Keratinocyte (primary cell): ENCODE results near the gene RDH16.
"Not testable (repeated sequence)": the region's sequence is repeated elsewhere in the genome, so short reads cannot be mapped to it uniquely, and the experiment has no call there.

Experiments
- EZH2 ChIP-seq: IDR thresholded peaks from one replicate; pipeline ENCODE4 v1.6.1; 2012; ENCODE audit warnings: inconsistent platforms, mild to moderate bottlenecking, low read length, moderate library complexity
- TF ChIP-seq, protein P1 (sequence below), 3 experiments: IDR thresholded peaks in 1 of 3; conservative IDR thresholded peaks in 1 of 3; optimal IDR thresholded peaks in 1 of 3; 2 replicates in 2 of 3; 3 replicates in 1 of 3; pipeline versions ENCODE3 to v1.5.1; 2011; ENCODE audit warnings: low read length in 3 of 3, mild to moderate bottlenecking in 3 of 3, moderate library complexity in 2 of 3, control low read depth in 1 of 3, inconsistent platforms in 1 of 3; ENCODE audit not compliant: insufficient read depth in 2 of 3; ENCODE audit errors: extremely low read depth in 1 of 3

DNA sequence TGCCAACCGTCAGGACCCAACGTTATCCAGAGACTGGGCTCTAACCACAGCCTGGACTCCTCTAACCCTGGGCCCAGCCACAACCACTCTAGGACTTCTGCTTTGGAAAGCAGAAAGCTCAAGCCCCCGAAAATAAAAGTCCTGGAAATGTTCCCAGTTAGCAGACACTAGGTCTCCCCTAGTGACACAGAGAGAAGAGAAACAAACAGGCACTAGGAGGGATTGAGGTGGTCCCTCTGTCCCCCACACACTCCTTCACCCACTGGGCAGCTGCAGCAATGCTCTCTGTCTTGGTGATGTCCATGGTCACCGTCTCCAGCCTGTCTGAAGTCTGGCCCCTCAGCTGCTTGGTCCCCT lies 16.5 kb downstream of the RDH16 start:
- TF ChIP-seq, protein P1, sequence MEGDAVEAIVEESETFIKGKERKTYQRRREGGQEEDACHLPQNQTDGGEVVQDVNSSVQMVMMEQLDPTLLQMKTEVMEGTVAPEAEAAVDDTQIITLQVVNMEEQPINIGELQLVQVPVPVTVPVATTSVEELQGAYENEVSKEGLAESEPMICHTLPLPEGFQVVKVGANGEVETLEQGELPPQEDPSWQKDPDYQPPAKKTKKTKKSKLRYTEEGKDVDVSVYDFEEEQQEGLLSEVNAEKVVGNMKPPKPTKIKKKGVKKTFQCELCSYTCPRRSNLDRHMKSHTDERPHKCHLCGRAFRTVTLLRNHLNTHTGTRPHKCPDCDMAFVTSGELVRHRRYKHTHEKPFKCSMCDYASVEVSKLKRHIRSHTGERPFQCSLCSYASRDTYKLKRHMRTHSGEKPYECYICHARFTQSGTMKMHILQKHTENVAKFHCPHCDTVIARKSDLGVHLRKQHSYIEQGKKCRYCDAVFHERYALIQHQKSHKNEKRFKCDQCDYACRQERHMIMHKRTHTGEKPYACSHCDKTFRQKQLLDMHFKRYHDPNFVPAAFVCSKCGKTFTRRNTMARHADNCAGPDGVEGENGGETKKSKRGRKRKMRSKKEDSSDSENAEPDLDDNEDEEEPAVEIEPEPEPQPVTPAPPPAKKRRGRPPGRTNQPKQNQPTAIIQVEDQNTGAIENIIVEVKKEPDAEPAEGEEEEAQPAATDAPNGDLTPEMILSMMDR (optimal IDR thresholded peaks at IDR 0.05 in 1 of 3, IDR thresholded peaks at IDR 0.05 in 1 of 3, conservative IDR thresholded peaks at IDR 0.05 in 1 of 3; ENCODE audit: extremely low read depth in 1 of 3, insufficient read depth in 2 of 3, low read length in 3 of 3) = not testable (repeated sequence)
- TF ChIP-seq EZH2 = not testable (repeated sequence)
